AG04449 (cell line): Measurements from ENCODE around the gene CEACAM16.

Experiments used
- CTCF ChIA-PET: fragments of 350-600 bp; formaldehyde crosslinking; extraction: SDS; loops from one replicate; lab custom pipeline; 2021; ENCODE audit warnings: antibody characterized with exemption; lab: Yijun Ruan, JAX
- POLR2A ChIA-PET: fragments of 400-600, 350-600 bp; formaldehyde crosslinking; extraction: SDS; loops from one replicate; lab custom pipeline; 2020; ENCODE audit warnings: antibody characterized with exemption, inconsistent platforms; lab: Yijun Ruan, JAX
- DNase-seq: peaks from one replicate; pipeline ENCODE4 v3.0.0-alpha.2; 2010; ENCODE audit warnings: low read depth, low spot score
- H3K4me3 ChIP-seq: 2 replicates; pipeline ENCODE4 v1.5.1; 2011; ENCODE audit warnings: low read depth, mild to moderate bottlenecking, control low read depth, low read length
- TF ChIP-seq, protein P1 (sequence below): IDR thresholded peaks from one replicate; pipeline ENCODE4 v1.5.1; 2011; ENCODE audit warnings: mild to moderate bottlenecking, moderate library complexity, low read length, control low read depth, inconsistent platforms; ENCODE audit not compliant: insufficient read depth; ENCODE audit errors: missing control alignments

CEACAM16 gene

DNA sequence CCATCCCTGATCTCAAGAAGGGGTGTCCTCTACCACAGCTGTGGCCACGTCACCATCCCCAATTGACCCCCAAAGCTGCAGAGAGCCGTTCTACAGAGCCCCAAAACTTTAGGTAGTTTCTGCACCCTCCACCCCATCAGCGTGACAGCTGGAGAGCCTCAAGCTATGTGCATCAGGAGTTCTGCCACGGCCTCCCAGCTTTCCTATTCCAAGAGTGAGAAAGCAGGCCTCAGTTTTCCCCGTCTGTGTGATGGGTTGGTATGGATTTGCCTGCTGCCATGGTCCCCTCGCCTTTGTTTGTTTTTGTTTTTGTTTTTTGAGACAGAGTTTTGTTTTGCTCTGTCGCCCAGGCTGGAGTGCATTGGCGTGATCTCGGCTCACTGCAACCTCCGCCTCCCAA lies 51.0 kb downstream of the CEACAM16 start:
- H3K4me3 ChIP-seq = peak overlapping the region; percentile 73
- ChIA-PET CTCF (interaction anchor here (1.5 to 2.2 kb wide), 3 partner anchors 8 to 26 kb away, joined by 4 to 14 read pairs (median 10); no protein-coding TSS in a partner anchor), POLR2A (interaction anchor here (0.9 kb wide), 1 partner anchor 8 kb away, joined by 3 read pairs; no protein-coding TSS in a partner anchor)
- DNase-seq = no peak
- TF ChIP-seq, protein P1, sequence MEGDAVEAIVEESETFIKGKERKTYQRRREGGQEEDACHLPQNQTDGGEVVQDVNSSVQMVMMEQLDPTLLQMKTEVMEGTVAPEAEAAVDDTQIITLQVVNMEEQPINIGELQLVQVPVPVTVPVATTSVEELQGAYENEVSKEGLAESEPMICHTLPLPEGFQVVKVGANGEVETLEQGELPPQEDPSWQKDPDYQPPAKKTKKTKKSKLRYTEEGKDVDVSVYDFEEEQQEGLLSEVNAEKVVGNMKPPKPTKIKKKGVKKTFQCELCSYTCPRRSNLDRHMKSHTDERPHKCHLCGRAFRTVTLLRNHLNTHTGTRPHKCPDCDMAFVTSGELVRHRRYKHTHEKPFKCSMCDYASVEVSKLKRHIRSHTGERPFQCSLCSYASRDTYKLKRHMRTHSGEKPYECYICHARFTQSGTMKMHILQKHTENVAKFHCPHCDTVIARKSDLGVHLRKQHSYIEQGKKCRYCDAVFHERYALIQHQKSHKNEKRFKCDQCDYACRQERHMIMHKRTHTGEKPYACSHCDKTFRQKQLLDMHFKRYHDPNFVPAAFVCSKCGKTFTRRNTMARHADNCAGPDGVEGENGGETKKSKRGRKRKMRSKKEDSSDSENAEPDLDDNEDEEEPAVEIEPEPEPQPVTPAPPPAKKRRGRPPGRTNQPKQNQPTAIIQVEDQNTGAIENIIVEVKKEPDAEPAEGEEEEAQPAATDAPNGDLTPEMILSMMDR = no peak

DNA sequence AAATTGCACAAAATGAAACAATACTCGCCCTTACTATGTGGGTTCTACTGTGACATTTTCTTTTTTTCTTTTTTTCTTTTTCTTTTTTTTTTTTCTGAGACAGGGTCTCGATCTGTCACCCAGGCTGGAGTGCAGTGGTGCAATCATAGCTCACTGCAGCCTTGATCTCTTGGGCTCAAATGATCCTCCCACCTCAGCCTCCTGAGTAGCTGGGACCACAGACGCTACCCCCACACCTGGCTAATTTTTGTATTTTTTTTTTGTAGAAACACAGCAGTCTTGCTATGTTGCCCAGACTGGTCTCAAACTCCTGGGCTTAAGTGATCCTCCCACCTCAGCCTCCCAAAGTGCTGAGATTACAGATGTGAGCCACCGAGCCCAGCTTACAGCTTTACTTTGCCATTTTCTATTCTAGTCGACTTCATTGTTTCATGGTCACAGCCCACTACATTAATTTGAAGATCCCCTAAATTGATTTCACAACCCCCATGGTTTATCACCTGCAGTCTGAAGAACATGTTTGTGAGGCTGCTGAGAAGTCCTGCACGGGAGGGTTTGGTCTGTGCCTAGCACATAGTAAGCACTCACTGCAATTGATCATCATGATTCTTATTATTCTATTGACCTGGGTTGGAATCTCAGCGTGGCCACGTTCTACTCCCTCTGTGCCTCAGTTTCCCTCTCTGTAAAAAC lies 53.3 kb downstream of the CEACAM16 start:
- ChIA-PET CTCF (interaction anchor here (0.5 to 2.1 kb wide), 6 partner anchors 16 to 170 kb away, joined by 3 to 27 read pairs (median 4); no protein-coding TSS in a partner anchor), POLR2A (interaction anchor here (0.7 to 1.9 kb wide), 4 partner anchors 10 to 28 kb away, joined by 3 to 14 read pairs (median 4); no protein-coding TSS in a partner anchor)
- H3K4me3 ChIP-seq = peak overlapping the region; percentile 53; the same call in 1 of the 2 replicates

DNA sequence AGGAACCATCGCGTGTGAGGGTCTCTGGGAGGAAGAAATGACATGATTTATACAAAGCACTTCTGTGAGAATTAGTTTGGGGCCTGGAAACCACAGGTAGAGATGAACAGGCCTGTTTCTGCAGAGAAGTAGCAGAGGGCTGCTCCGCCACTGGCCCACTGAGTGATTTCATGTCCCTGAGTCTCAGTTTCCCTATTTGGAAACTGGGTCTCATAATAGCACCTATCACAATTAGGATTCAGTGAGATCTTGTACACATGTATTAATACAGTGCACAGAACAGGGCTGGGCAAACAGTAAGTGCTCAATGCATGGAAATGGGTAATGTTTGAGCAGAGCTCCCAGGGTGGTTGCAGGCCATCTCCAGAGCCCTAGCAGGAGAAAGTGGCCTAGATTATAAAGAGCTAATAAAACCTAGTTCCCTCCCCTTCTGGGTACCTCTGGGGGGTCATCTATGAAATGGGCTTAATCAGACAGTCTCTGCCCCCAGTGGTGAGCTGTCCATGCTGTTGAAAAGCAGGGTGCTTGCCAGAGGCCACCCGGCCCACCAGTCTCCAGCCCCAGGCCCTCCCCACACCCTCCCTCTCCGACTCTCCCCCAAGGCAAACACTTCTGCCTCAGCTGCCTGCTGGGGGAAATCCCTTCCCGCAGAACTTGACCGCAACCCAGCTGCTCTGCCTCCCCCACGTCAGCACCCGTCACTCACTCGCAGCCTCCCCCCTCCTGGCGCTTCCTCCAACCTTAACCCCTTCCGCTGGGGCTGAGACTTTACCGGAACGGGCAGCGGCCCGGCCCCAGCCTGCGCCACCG lies 54.1 kb downstream of the CEACAM16 start:
- TF ChIP-seq, protein P1 = peak; percentile 12
- ChIA-PET POLR2A (interaction anchor here (0.7 to 1.9 kb wide), 6 partner anchors 10 to 29 kb away, joined by 3 to 14 read pairs (median 4); no protein-coding TSS in a partner anchor), CTCF (interaction anchor here (0.5 to 2.1 kb wide), 8 partner anchors 10 to 175 kb away, joined by 3 to 27 read pairs (median 4); no protein-coding TSS in a partner anchor)
- peak overlapping the region; percentile 53 for H3K4me3 ChIP-seq
- DNase-seq = peak; percentile 89

More for the DNA sequence above, 53.3 kb downstream of the CEACAM16 start:
- TF ChIP-seq, protein P1 = no peak
- DNase-seq = no peak

DNA sequence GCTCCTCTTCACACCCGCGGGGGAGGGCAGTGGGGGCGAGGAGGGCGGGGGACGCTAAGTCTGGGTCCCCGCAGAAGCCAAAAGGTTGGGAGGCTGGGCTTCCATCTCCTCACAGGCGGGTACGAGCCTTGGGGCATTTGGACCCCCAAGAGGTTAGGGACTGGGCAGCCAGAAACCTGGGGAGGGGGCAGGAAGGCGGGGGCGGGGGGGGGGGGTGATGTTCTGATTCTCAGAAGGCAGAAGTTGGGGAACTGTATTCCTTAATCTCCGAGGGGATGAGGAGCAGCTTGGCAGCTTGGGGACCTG lies 54.6 kb downstream of the CEACAM16 start:
- no peak for DNase-seq
- ChIA-PET CTCF (interaction anchor here (0.6 to 2.1 kb wide), 7 partner anchors 11 to 175 kb away, joined by 3 to 27 read pairs (median 4); no protein-coding TSS in a partner anchor), POLR2A (interaction anchor here (0.9 to 1.9 kb wide), 4 partner anchors 8 to 20 kb away, joined by 3 to 14 read pairs (median 8); no protein-coding TSS in a partner anchor)
- TF ChIP-seq, protein P1 = no peak
- H3K4me3 ChIP-seq = peak overlapping the region; percentile 53

DNA sequence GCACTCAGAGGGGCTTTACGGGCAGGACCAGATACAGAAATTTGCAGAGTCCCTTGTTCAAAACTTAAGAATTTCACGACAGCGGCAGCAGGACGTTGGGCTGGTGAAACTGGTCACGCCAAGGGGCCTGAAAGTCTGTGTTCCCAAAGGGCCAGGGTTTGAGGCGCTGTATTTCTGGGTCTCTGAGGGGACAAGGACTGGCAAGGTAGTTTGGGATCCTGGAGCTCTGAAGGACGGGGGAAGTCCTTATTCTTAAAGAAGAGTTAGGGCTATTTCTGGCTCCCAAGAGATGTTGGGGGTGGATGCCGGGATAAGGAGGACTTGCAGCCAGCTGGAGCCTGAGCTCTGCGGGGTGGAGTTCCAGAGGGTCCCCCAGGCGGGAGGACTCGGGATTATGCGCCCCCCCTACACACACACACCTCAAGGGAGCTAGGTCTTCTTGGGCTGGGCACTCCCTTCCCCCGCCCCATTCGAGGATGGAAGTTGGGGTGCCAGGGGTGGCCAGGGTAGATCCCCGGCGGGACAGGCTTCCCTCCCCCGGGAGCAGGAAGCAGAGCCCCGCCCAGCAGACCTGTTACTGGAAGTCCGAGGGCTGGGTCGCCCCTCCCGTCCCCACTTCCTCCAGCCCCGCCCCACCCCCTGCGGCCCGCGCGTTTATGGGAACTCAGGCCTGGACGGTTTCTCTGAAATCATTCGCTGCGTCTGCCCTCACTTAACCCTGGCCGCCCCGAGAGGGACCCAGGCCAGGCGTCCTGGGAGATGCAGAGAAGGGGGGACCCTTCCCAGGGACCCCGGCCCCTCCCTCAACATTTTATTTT lies 55.2 kb downstream of the CEACAM16 start:
- CTCF ChIA-PET = interaction anchor here (0.7 to 2.1 kb wide), 4 partner anchors 15 to 183 kb away, joined by 3 to 27 read pairs (median 12); no protein-coding TSS in a partner anchor
- TF ChIP-seq, protein P1 = no peak
- POLR2A ChIA-PET = interaction anchor here (0.9 to 1.9 kb wide), 4 partner anchors 8 to 19 kb away, joined by 3 to 14 read pairs (median 8); no protein-coding TSS in a partner anchor
- DNase-seq = no peak
- peak overlapping the region; percentile 53 for H3K4me3 ChIP-seq
